Measurements from ENCODE around the gene UGT3A1. TPM values are rescaled to one million over a fixed set of nuclear protein-coding genes. Genes with fewer than 3 reads are reported as not detected.

Gene UGT3A1
- total RNA-seq, 1 donor from 2014 or later, result 2.5 TPM

DNA sequence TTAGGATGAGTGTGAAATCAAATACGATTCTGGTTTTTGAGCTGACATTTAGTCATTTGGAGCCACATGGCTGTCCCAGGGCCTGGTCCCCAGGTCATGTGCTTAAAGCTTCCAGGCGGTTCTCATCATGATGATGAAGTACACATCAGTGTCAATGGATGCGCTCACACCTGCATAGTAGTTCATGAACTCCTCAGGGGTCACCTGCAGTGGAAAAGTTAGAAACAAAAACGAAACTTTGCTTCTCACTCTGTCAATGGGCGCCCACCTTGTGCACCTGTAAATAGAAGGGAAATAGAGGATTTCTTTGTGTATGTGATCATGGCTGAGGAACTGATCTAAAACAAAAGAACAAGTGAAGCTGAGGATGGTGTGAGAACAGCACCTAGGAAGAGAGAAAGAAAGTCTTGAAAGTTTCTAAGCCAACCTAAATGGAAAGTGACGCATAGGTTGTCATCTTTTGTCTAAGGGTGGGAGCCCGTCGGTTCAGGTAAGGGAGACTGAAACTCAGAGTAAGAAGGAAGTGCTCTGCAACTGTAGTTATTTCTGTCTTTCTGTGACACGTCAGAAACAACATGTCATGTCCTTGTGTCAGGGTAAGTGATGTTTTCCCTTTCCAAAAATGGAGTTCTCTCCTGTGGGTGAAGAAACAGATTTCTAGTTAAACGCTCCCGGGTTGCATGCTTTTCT, 86.6 kb downstream of the UGT3A1 start:
- no peak for DNase-seq

DNA sequence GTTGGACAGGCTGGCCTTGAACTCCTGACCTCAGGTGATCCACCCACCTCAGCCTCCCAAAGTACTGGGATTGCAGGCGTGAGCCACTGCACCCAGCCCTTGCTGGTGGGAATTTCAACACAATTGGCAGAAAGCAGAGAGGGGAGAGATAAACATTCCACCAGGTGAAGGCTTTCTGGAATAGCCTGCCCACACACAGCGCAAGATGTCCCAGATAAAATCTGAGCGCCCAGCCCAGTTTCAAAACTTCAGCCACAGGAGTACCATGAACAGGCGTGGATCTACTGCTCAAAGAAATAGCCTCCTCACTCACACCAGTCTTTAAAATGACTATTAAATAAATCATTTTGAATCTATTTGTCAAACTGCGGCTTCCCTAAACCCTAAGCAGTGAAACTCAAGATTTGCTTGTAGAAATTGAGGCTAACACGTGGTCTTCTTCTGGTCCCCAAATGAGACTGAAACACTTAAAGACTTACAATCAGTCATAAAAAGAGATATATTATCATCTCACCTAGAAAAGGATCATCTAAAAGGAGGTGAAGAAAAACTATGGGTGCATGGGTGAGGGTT, 87.5 kb downstream of the UGT3A1 start:
- no peak for DNase-seq

GRCh38 chr5:35902046-35902672, 89.0 kb downstream of the UGT3A1 start:
- DNase-seq, result no peak

Other genes with a start within 250 kb of the UGT3A1 start
- gene IL7R, start 134.5 kb downstream of the UGT3A1 start, total RNA-seq, result 2.0 TPM
- 0.20 TPM for gene CAPSL, start 52.8 kb downstream of the UGT3A1 start, total RNA-seq
- gene UGT3A2, start 75.5 kb upstream of the UGT3A1 start, total RNA-seq, result 21.4 TPM
- gene LMBRD2, start 160.5 kb upstream of the UGT3A1 start, total RNA-seq, result 11.3 TPM
- gene SKP2, start 160.7 kb upstream of the UGT3A1 start, total RNA-seq, result 23.1 TPM

All from skin of body (tissue), 2 donors.